Measurements from ENCODE around the gene CAMKMT.

DNA sequence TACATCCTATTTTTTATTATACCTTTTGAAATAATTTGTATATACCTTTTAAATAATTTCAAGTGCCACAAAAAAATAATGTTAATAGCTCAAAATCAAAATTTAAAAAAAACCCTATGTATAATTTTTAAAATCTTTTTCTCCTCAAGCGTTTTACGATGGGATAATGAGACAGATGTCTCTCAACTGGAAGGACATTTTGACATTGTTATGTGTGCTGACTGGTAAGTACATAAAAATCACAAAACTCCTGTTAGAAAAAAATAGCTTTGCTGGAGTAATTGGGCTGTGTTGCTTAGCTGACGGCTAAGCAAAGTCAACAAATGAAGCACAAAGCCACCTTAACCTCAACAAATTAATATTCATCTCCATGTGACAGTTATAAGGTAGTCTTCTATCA is 381.7 kb downstream of the CAMKMT start:
- TF ChIP-seq EZH2 (IDR thresholded peaks at IDR 0.05; ENCODE audit: borderline replicate concordance, low read length), result no peak
- TF ChIP-seq, protein P1, sequence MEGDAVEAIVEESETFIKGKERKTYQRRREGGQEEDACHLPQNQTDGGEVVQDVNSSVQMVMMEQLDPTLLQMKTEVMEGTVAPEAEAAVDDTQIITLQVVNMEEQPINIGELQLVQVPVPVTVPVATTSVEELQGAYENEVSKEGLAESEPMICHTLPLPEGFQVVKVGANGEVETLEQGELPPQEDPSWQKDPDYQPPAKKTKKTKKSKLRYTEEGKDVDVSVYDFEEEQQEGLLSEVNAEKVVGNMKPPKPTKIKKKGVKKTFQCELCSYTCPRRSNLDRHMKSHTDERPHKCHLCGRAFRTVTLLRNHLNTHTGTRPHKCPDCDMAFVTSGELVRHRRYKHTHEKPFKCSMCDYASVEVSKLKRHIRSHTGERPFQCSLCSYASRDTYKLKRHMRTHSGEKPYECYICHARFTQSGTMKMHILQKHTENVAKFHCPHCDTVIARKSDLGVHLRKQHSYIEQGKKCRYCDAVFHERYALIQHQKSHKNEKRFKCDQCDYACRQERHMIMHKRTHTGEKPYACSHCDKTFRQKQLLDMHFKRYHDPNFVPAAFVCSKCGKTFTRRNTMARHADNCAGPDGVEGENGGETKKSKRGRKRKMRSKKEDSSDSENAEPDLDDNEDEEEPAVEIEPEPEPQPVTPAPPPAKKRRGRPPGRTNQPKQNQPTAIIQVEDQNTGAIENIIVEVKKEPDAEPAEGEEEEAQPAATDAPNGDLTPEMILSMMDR (IDR thresholded peaks at IDR 0.05; ENCODE audit: low read length), result no peak
